GM23338 (cell line): ENCODE data around the gene NCF2.

ENCODE experiments used
- CREB1 ChIP-seq: fragments of 250-450 bp; sonication (Bioruptor Pico); IDR thresholded peaks from 2 replicates; pipeline ENCODE4 v1.5.0; 2020; ENCODE audit warnings: low read depth, mild to moderate bottlenecking, moderate library complexity
- CTCF ChIP-seq, 2 experiments: fragments of 200-600 bp in 1 of 2; sonication (generic) in 1 of 2; conservative IDR thresholded peaks; 2 replicates each; pipeline versions ENCODE4 v1.5.1 to v1.6.1; 2016 to 2017; ENCODE audit warnings: antibody characterized with exemption in 2 of 2, low read depth in 2 of 2, mild to moderate bottlenecking in 2 of 2, moderate library complexity in 1 of 2
- EZH2 ChIP-seq: fragments of 200-600 bp; sonication (generic); IDR thresholded peaks from one replicate; pipeline ENCODE4 v1.8.0; 2017; ENCODE audit warnings: antibody characterized with exemption, mild to moderate bottlenecking, low read depth; ENCODE audit not compliant: unreplicated experiment
- EZH2phosphoT487 ChIP-seq: fragments of 200-600 bp; sonication (generic); IDR thresholded peaks from one replicate; pipeline ENCODE4 v1.8.1; 2018; ENCODE audit warnings: antibody characterized with exemption; ENCODE audit not compliant: unreplicated experiment
- JUNB ChIP-seq: IDR thresholded peaks from one replicate; pipeline ENCODE4 v1.6.1; 2016; ENCODE audit warnings: antibody characterized with exemption; ENCODE audit not compliant: unreplicated experiment
- NANOG ChIP-seq: IDR thresholded peaks from 2 replicates; pipeline ENCODE4 v1.6.1; 2016; ENCODE audit warnings: antibody characterized with exemption, borderline replicate concordance
- POLR2AphosphoS5 ChIP-seq: IDR thresholded peaks from 2 replicates; pipeline ENCODE4 v1.6.1; 2016; ENCODE audit warnings: antibody characterized with exemption, low read depth
- REST ChIP-seq: IDR thresholded peaks from one replicate; pipeline ENCODE4 v1.6.1; 2018; ENCODE audit warnings: antibody characterized with exemption; ENCODE audit not compliant: unreplicated experiment
- ZNF331 ChIP-seq: fragments of 250-450 bp; sonication (Bioruptor Pico); IDR thresholded peaks from 2 replicates; pipeline ENCODE4 v1.5.0; 2020; ENCODE audit warnings: low read depth, mild to moderate bottlenecking, moderate library complexity
- ZNF462 ChIP-seq: fragments of 250-450 bp; sonication (Bioruptor Pico); IDR thresholded peaks from 2 replicates; pipeline ENCODE4 v1.5.0; 2020; ENCODE audit warnings: mild to moderate bottlenecking, moderate library complexity

DNA sequence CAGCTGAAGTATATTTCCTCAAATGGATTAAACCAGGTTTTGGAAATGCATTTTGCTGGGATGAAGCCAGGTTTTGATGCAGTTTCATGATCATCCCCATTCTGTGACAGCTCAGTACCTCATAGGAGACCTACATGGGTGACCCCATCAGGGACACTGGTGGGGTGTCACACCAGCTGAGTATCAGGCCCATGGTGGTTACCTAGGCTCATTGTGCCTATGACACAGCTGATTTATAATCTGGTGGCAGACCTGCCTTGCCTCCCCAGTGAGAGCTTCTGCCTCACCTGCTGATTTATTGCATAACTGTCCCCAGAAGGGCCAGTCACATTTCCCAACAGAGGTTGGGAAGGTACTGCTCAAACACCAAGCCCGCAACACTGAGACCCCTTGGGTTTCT is 3.8 kb downstream of the NCF2 start:
- TF ChIP-seq EZH2phosphoT487, result no peak
- TF ChIP-seq CTCF (conservative IDR thresholded peaks at IDR 0.05; ENCODE audit: low read depth in 2 of 2), result no peak
- TF ChIP-seq CREB1, result no peak
- no peak for TF ChIP-seq JUNB
- no peak for TF ChIP-seq EZH2
- TF ChIP-seq POLR2AphosphoS5, result no peak
- TF ChIP-seq NANOG, result no peak
- no peak for TF ChIP-seq REST
- TF ChIP-seq ZNF462 (CRISPR knock-in tag), result no peak
- TF ChIP-seq ZNF331 (CRISPR knock-in tag), result no peak
